Measurements from ENCODE around the gene MTF1. TPM values are rescaled to one million over a fixed set of nuclear protein-coding genes. Genes with fewer than 3 reads are reported as not detected.
"Not testable (repeated sequence)": the region's sequence is repeated elsewhere in the genome, so short reads cannot be mapped to it uniquely, and the experiment has no call there.

MTF1 gene
- total RNA-seq, 2 experiments from 2014 or later = 28.1 to 31.2 TPM

GRCh38 chr1:37778654-37779053 is 80.7 kb downstream of the MTF1 start:
- H3K4me1 ChIP-seq (ENCODE audit: insufficient read depth, low read length) = no peaks in the 10 kb centered on the region
- H3K9me3 Mint-ChIP-seq = no peaks in the 10 kb centered on the region
- no peaks in the 10 kb centered on the region for H3K36me3 Mint-ChIP-seq (ENCODE audit: low read depth)
- H3K9me3 ChIP-seq (ENCODE audit: control insufficient read depth in 1 of 2, insufficient read depth in 1 of 2, low read length in 2 of 2) = no peaks in the 10 kb centered on the region
- H3K4me3 ChIP-seq (ENCODE audit: low read length) = no peak overlapping the region
- intact Hi-C loops (cut with DNase I, micrococcal nuclease) = no loop called here
- DNase-seq = no peak
- no peak for TF ChIP-seq CTCF (IDR thresholded peaks at IDR 0.05)
- H3K36me3 ChIP-seq (ENCODE audit: insufficient read depth, low read length) = no peaks in the 10 kb centered on the region
- CTCF ChIA-PET = no interaction called here
- no peak overlapping the region for H3K27ac ChIP-seq (ENCODE audit: low read depth in 1 of 2, low read length in 2 of 2)
- H3K4me1 Mint-ChIP-seq (ENCODE audit: low read depth) = no peaks in the 10 kb centered on the region
- no peak for ATAC-seq (ENCODE audit: poor library complexity)
- peaks cover 6% of the 10 kb centered on the region for H3K27me3 Mint-ChIP-seq
- POLR2A ChIA-PET = no interaction called here
- no peak overlapping the region for H3K4me3 Mint-ChIP-seq
- no peak overlapping the region for H3K27ac Mint-ChIP-seq
- peaks cover 0 to 10% of the 10 kb centered on the region in 2 experiments for H3K27me3 ChIP-seq (ENCODE audit: control insufficient read depth in 1 of 2, insufficient read depth in 2 of 2, low read length in 2 of 2)

- H3K27ac ChIP-seq (ENCODE audit: low read depth in 1 of 2, low read length in 2 of 2) = no peak overlapping the region
- peaks cover 0 to 9% of the 10 kb centered on the region in 2 experiments for H3K27me3 ChIP-seq (ENCODE audit: control insufficient read depth in 1 of 2, insufficient read depth in 2 of 2, low read length in 2 of 2)
- no peak for TF ChIP-seq CTCF (IDR thresholded peaks at IDR 0.05)
- H3K4me1 Mint-ChIP-seq (ENCODE audit: low read depth) = no peaks in the 10 kb centered on the region
- ChIA-PET CTCF (no interaction called here), POLR2A (no interaction called here)
- no peaks in the 10 kb centered on the region for H3K36me3 Mint-ChIP-seq (ENCODE audit: low read depth)
- H3K4me1 ChIP-seq (ENCODE audit: insufficient read depth, low read length) = no peaks in the 10 kb centered on the region
- no peak overlapping the region for H3K27ac Mint-ChIP-seq
- ATAC-seq (ENCODE audit: poor library complexity) = no peak
- no peak for DNase-seq
- no peak overlapping the region for H3K4me3 Mint-ChIP-seq
- H3K36me3 ChIP-seq (ENCODE audit: insufficient read depth, low read length) = no peaks in the 10 kb centered on the region
- no peaks in the 10 kb centered on the region for H3K9me3 Mint-ChIP-seq
- intact Hi-C loops (cut with DNase I, micrococcal nuclease) = no loop called here
- no peak overlapping the region for H3K4me3 ChIP-seq (ENCODE audit: low read length)
- no peaks in the 10 kb centered on the region for H3K9me3 ChIP-seq (ENCODE audit: control insufficient read depth in 1 of 2, insufficient read depth in 1 of 2, low read length in 2 of 2)
- H3K27me3 Mint-ChIP-seq = peaks cover 12% of the 10 kb centered on the region
Measured at GRCh38 chr1:37776946-37777516, 82.4 kb downstream of the MTF1 start.

GRCh38 chr1:37771440-37771839 is 88.0 kb downstream of the MTF1 start:
- H3K9me3 Mint-ChIP-seq; intact Hi-C loops (cut with DNase I, micrococcal nuclease); ATAC-seq (ENCODE audit: poor library complexity); H3K4me1 Mint-ChIP-seq (ENCODE audit: low read depth); CTCF ChIA-PET; H3K4me3 Mint-ChIP-seq; H3K36me3 Mint-ChIP-seq (ENCODE audit: low read depth); H3K4me3 ChIP-seq (ENCODE audit: low read length); H3K9me3 ChIP-seq (ENCODE audit: control insufficient read depth in 1 of 2, insufficient read depth in 1 of 2, low read length in 2 of 2); H3K36me3 ChIP-seq (ENCODE audit: insufficient read depth, low read length); H3K4me1 ChIP-seq (ENCODE audit: insufficient read depth, low read length); H3K27ac ChIP-seq (ENCODE audit: low read depth in 1 of 2, low read length in 2 of 2); POLR2A ChIA-PET; H3K27ac Mint-ChIP-seq; DNase-seq: not testable (repeated sequence)
- peaks cover 21 to 34% of the 10 kb centered on the region in 2 experiments for H3K27me3 ChIP-seq (ENCODE audit: control insufficient read depth in 1 of 2, insufficient read depth in 2 of 2, low read length in 2 of 2)
- H3K27me3 Mint-ChIP-seq = peaks cover 60% of the 10 kb centered on the region

- Mint-ChIP-seq H3K36me3 (ENCODE audit: low read depth) (no peaks in the 10 kb centered on the region), H3K27me3 (peaks cover 86% of the 10 kb centered on the region), H3K4me3 (no peak overlapping the region), H3K9me3 (no peaks in the 10 kb centered on the region), H3K4me1 (ENCODE audit: low read depth) (peaks cover 4% of the 10 kb centered on the region), H3K27ac (no peak overlapping the region)
- TF ChIP-seq CTCF (IDR thresholded peaks at IDR 0.05) = no peak
- no peaks in the 10 kb centered on the region for H3K36me3 ChIP-seq (ENCODE audit: insufficient read depth, low read length)
- peaks cover 13% of the 10 kb centered on the region for H3K4me1 ChIP-seq (ENCODE audit: insufficient read depth, low read length)
- H3K4me3 ChIP-seq (ENCODE audit: low read length) = no peak overlapping the region
- H3K9me3 ChIP-seq (ENCODE audit: control insufficient read depth in 1 of 2, insufficient read depth in 1 of 2, low read length in 2 of 2) = peaks cover 0 to 26% of the 10 kb centered on the region in 2 experiments
- ATAC-seq (ENCODE audit: poor library complexity) (no peak), DNase-seq (no peak)
- intact Hi-C loops (cut with DNase I, micrococcal nuclease) = no loop called here
- ChIA-PET POLR2A (no interaction called here), CTCF (no interaction called here)
- no peak overlapping the region for H3K27ac ChIP-seq (ENCODE audit: low read depth in 1 of 2, low read length in 2 of 2)
- peaks cover 56 to 70% of the 10 kb centered on the region in 2 experiments for H3K27me3 ChIP-seq (ENCODE audit: control insufficient read depth in 1 of 2, insufficient read depth in 2 of 2, low read length in 2 of 2)
Measured at GRCh38 chr1:37767488-37767887, 91.9 kb downstream of the MTF1 start.

All from CD4-positive, alpha-beta T cell (primary cell).